ENCODE measurements around the gene BRD9.

GRCh38 chr5:868428-869135, 24.0 kb downstream of the BRD9 start:
- TF ChIP-seq CTCF (IDR thresholded peaks at IDR 0.05) (no peak), USF1 (CRISPR knock-in tag; IDR thresholded peaks at IDR 0.05) (no peak), NFYB (CRISPR knock-in tag; conservative IDR thresholded peaks at IDR 0.05; ENCODE audit: low read depth) (no peak), ZNF138 (CRISPR knock-in tag; conservative IDR thresholded peaks at IDR 0.05) (no peak), MAX (CRISPR knock-in tag; IDR thresholded peaks at IDR 0.05) (no peak), FOXP4 (CRISPR knock-in tag; IDR thresholded peaks at IDR 0.05) (no peak), ZNF317 (CRISPR knock-in tag; IDR thresholded peaks at IDR 0.05; ENCODE audit: borderline replicate concordance, low read depth) (no peak), ATF6 (CRISPR knock-in tag; IDR thresholded peaks at IDR 0.05) (no peak), NR2C2 (CRISPR knock-in tag; IDR thresholded peaks at IDR 0.05) (no peak), ATF2 (CRISPR knock-in tag; IDR thresholded peaks at IDR 0.05; ENCODE audit: borderline replicate concordance, low read depth) (no peak), TEAD4 (CRISPR knock-in tag; IDR thresholded peaks at IDR 0.05) (no peak), MXD4 (CRISPR knock-in tag; IDR thresholded peaks at IDR 0.05; ENCODE audit: borderline replicate concordance) (no peak)

All from WTC11 (cell line).